Thoracic aorta (tissue), 2 donors: ENCODE data around the gene KIF4B. TPM values are rescaled to one million over a fixed set of nuclear protein-coding genes. Genes with fewer than 3 reads are reported as not detected.
"Not testable (repeated sequence)": the region's sequence is repeated elsewhere in the genome, so short reads cannot be mapped to it uniquely, and the experiment has no call there.

Experiments used
- ATAC-seq: fragments of 150-250 bp; one replicate; pipeline ENCODE4 v1.8.0; 2017; ENCODE audit warnings: low read depth; ENCODE audit not compliant: insufficient number of reproducible peaks, low FRiP score
- DNase-seq: peaks from one replicate; pipeline ENCODE4 v3.0.0-alpha.2; 2020; ENCODE audit warnings: low spot score
- H3K27ac ChIP-seq, 2 donors: fragments of 200-600 bp; sonication (generic); 1 replicate in 1 of 2; 2 replicates in 1 of 2; pipeline ENCODE4 v1.5.1; 2016; ENCODE audit warnings: mild to moderate bottlenecking in 2 of 2, moderate library complexity in 2 of 2
- H3K27me3 ChIP-seq: fragments of 200-600 bp; sonication (generic); replicated peaks from 2 replicates; pipeline ENCODE4 v1.6.0; 2016; ENCODE audit warnings: mild to moderate bottlenecking; ENCODE audit not compliant: insufficient read depth
- H3K36me3 ChIP-seq: fragments of 200-600 bp; sonication (generic); one replicate; pipeline ENCODE4 v1.5.1; 2016
- H3K4me1 ChIP-seq, 2 donors: fragments of 200-600 bp; sonication (generic); 1 replicate in 1 of 2; 2 replicates in 1 of 2; pipeline versions ENCODE4 v1.5.1 to v1.6.0; 2016; ENCODE audit warnings: low read depth in 2 of 2, mild to moderate bottlenecking in 1 of 2; ENCODE audit not compliant: control insufficient read depth in 1 of 2
- H3K4me3 ChIP-seq: fragments of 200-600 bp; sonication (generic); 2 replicates; pipeline ENCODE4 v1.5.1; 2016; ENCODE audit warnings: mild to moderate bottlenecking
- H3K9me3 ChIP-seq: fragments of 200-600 bp; sonication (generic); 2 replicates; pipeline ENCODE4 v1.5.1; 2016
- CTCF ChIP-seq: fragments of 200-600 bp; sonication (generic); IDR thresholded peaks from one replicate; pipeline ENCODE4 v1.5.1; 2019; ENCODE audit warnings: antibody characterized with exemption
- total RNA-seq, 2 donors: library from RNA; depleted of rRNA; stranded (reverse); fragments of >200 nt; gene quantifications; one replicate each; pipeline versions ENCODE4 v1.1.0 to v1.2.3, GENCODE V29; 2016

Gene KIF4B
- total RNA-seq, 2 donors from 2014 or later, result not detected

GRCh38 chr5:155029240-155029639 is 15.7 kb downstream of the KIF4B start:
- H3K9me3 ChIP-seq, result peaks cover 12% of the 10 kb centered on the region
- H3K4me1 ChIP-seq, result no peaks in the 10 kb centered on the region
- no peaks in the 10 kb centered on the region for H3K27me3 ChIP-seq
- H3K27ac ChIP-seq, result no peak overlapping the region
- no peak for ATAC-seq
- DNase-seq, result no peak
- H3K36me3 ChIP-seq, result no peaks in the 10 kb centered on the region
- no peak overlapping the region for H3K4me3 ChIP-seq
- TF ChIP-seq CTCF, result no peak

GRCh38 chr5:155034145-155034744 is 20.7 kb downstream of the KIF4B start:
- H3K27me3 ChIP-seq, ATAC-seq, H3K4me1 ChIP-seq, H3K4me3 ChIP-seq, H3K36me3 ChIP-seq, H3K9me3 ChIP-seq, H3K27ac ChIP-seq, DNase-seq: not testable (repeated sequence)

GRCh38 chr5:155035087-155035486 is 21.5 kb downstream of the KIF4B start:
- H3K27ac ChIP-seq, H3K36me3 ChIP-seq, H3K4me3 ChIP-seq, H3K27me3 ChIP-seq, ATAC-seq, H3K9me3 ChIP-seq, DNase-seq, H3K4me1 ChIP-seq: not testable (repeated sequence)

- no peaks in the 10 kb centered on the region for H3K36me3 ChIP-seq
- H3K4me1 ChIP-seq, result no peaks in the 10 kb centered on the region
- H3K27ac ChIP-seq, result no peak overlapping the region
- TF ChIP-seq CTCF, result no peak
- no peaks in the 10 kb centered on the region for H3K27me3 ChIP-seq
- H3K9me3 ChIP-seq, result no peaks in the 10 kb centered on the region
- no peak for ATAC-seq
- DNase-seq, result no peak
- no peak overlapping the region for H3K4me3 ChIP-seq
Observed at GRCh38 chr5:155040984-155041653, 27.6 kb downstream of the KIF4B start.

GRCh38 chr5:155044591-155044990 is 31.0 kb downstream of the KIF4B start:
- Histone ChIP-seq H3K9me3 (no peaks in the 10 kb centered on the region), H3K36me3 (no peaks in the 10 kb centered on the region), H3K27ac (no peak overlapping the region), H3K4me3 (no peak overlapping the region), H3K27me3 (no peaks in the 10 kb centered on the region), H3K4me1 (no peaks in the 10 kb centered on the region)
- ATAC-seq, result no peak
- no peak for DNase-seq
- TF ChIP-seq CTCF, result no peak

GRCh38 chr5:155046591-155046990 is 33.0 kb downstream of the KIF4B start:
- no peak for ATAC-seq
- Histone ChIP-seq H3K9me3 (no peaks in the 10 kb centered on the region), H3K4me3 (no peak overlapping the region), H3K27ac (no peak overlapping the region), H3K4me1 (no peaks in the 10 kb centered on the region), H3K27me3 (no peaks in the 10 kb centered on the region), H3K36me3 (no peaks in the 10 kb centered on the region)
- no peak for TF ChIP-seq CTCF
- no peak for DNase-seq
